Measurements from ENCODE around the gene TUT7.
A peak's percentile ranks its signal among the peaks of the same experiment; 100 is the strongest.
"Not testable (repeated sequence)": the region's sequence is repeated elsewhere in the genome, so short reads cannot be mapped to it uniquely, and the experiment has no call there.

The TUT7 gene

GRCh38 chr9:86354011-86354817 lies at the start of gene TUT7:
Gene TUT7, minus strand, starts transcription at chr9:86354410. Its CDS starts 1,211 bp downstream, at chr9:86353199.
- peak; percentile 95 for DNase-seq

GRCh38 chr9:86402591-86402990 lies 48.4 kb upstream of the TUT7 start:
- no peak for DNase-seq

- DNase-seq: no peak
These were observed 42.2 kb upstream of the TUT7 start for GRCh38 chr9:86396412-86396811.

- DNase-seq: not testable (repeated sequence)
These were observed 36.0 kb upstream of the TUT7 start for GRCh38 chr9:86390184-86390583.

GRCh38 chr9:86389628-86390027 lies 35.4 kb upstream of the TUT7 start:
- no peak for DNase-seq

GRCh38 chr9:86387376-86387775 lies 33.2 kb upstream of the TUT7 start:
- DNase-seq: no peak

- DNase-seq: not testable (repeated sequence)
These were observed 28.8 kb upstream of the TUT7 start for GRCh38 chr9:86383000-86383399.

- no peak for DNase-seq
These were observed 21.8 kb upstream of the TUT7 start for GRCh38 chr9:86376016-86376415.

- no peak for DNase-seq
These were observed 15.6 kb upstream of the TUT7 start for GRCh38 chr9:86369810-86370209.

GRCh38 chr9:86368871-86369521 lies 14.8 kb upstream of the TUT7 start:
- DNase-seq: no peak

- no peak for DNase-seq
These were observed 7.0 kb upstream of the TUT7 start for GRCh38 chr9:86361176-86361575.

- DNase-seq: no peak
These were observed 5.1 kb upstream of the TUT7 start for GRCh38 chr9:86359151-86359879.

GRCh38 chr9:86356871-86357866 lies 3.0 kb upstream of the TUT7 start:
- DNase-seq: no peak

- DNase-seq: no peak
These were observed 1.6 kb upstream of the TUT7 start for GRCh38 chr9:86355814-86356213.

- DNase-seq: no peak
These were observed 654 bp upstream of the TUT7 start for GRCh38 chr9:86354818-86355309.

- DNase-seq: no peak
These were observed 577 bp downstream of the TUT7 start for GRCh38 chr9:86353655-86354010.

- DNase-seq: peak; percentile 77
These were observed 1.7 kb downstream of the TUT7 start for GRCh38 chr9:86352440-86353077.

- no peak for DNase-seq
These were observed 2.3 kb downstream of the TUT7 start for GRCh38 chr9:86351880-86352279.

GRCh38 chr9:86350006-86350760 lies 4.0 kb downstream of the TUT7 start:
- DNase-seq: no peak

- no peak for DNase-seq
These were observed 4.9 kb downstream of the TUT7 start for GRCh38 chr9:86349271-86349670.

- DNase-seq: no peak
These were observed 6.2 kb downstream of the TUT7 start for GRCh38 chr9:86347991-86348390.

Measured in activated CD4-positive, alpha-beta T cell treated with anti-CD3 and anti-CD28 coated beads, Interleukin-2, amount 50 U/mL, for 16 hours (primary cell).